Measurements from ENCODE around the gene SYT4.

GRCh38 chr18:43238429-43238828 lies 38.9 kb downstream of the SYT4 start:
- TF ChIP-seq POLR2A (IDR thresholded peaks at IDR 0.05) (no peak), CTCF (IDR thresholded peaks at IDR 0.05 in 8 of 11, conservative IDR thresholded peaks at IDR 0.05 in 3 of 11) (no peak)

Data from spleen (tissue), 7 donors.